ENCODE results near the gene RPL4. TPM values are rescaled to one million over a fixed set of nuclear protein-coding genes. Genes with fewer than 3 reads are reported as not detected.

Gene RPL4
- total and polyA plus RNA-seq, 2 donors (not counting 1 experiment from before 2014, with no cell fraction given): 2,546 to 2,691 TPM

DNA sequence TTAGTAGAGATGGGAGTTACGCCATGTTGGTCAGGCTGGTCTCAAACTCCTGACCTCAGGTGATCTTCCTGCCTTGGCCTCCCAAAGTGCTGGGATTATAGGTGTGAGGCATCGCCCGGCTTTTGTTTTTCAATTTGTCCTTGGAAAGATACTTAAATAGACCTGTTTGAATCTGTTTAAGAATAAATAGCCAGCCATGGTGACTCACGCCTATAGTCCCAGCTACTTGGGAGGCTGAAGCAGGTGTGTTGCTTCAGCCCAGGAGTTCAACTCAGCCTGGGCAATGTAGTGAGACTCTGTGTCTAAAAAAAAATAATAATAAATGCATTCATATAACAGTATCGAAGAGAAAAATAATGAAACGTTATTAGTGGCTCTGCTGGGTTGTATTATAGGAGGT is 24.4 kb downstream of the RPL4 start:
- Mint-ChIP-seq H3K4me3 (no peak overlapping the region), H3K27ac (no peak overlapping the region), H3K9me3 (ENCODE audit: insufficient read depth) (no peaks in the 10 kb centered on the region), H3K27me3 (no peaks in the 10 kb centered on the region), H3K4me1 (no peaks in the 10 kb centered on the region)
- no peaks in the 10 kb centered on the region for H3K79me2 ChIP-seq (ENCODE audit: control insufficient read depth, insufficient read depth, low read length)
- H3K9me3 ChIP-seq (ENCODE audit: control extremely low read depth in 1 of 3, control insufficient read depth in 2 of 3, insufficient read depth in 1 of 3, low read length in 2 of 3): no peaks in the 10 kb centered on the region
- WGBS (ENCODE audit: insufficient coverage): 100% methylated on average over 1 of the region's 6 CpGs
- no peak overlapping the region for H3K4me3 ChIP-seq (ENCODE audit: control extremely low read depth in 1 of 5, extremely low read depth in 1 of 5, insufficient read depth in 1 of 5, low read depth in 2 of 5, low read length in 4 of 5)
- intact Hi-C loops (cut with micrococcal nuclease): no loop called here
- no peak overlapping the region for H3K27ac ChIP-seq (ENCODE audit: low read length in 2 of 2)
- H3K36me3 ChIP-seq (replicated peaks in 1 of 2; ENCODE audit: control extremely low read depth in 1 of 2, control insufficient read depth in 1 of 2, extremely low read depth in 1 of 2, insufficient read depth in 2 of 2, low read length in 1 of 2): peaks cover 0 to 28% of the 10 kb centered on the region in 2 experiments
- H3K27me3 ChIP-seq (replicated peaks in 1 of 4; ENCODE audit: control extremely low read depth in 1 of 4, control insufficient read depth in 3 of 4, insufficient read depth in 4 of 4, low read length in 3 of 4): no peaks in the 10 kb centered on the region
- ChIA-PET POLR2A (no interaction called here), CTCF (no interaction called here)
- DNase-seq: no peak
- H3K4me2 ChIP-seq (replicated peaks; ENCODE audit: low read depth, low read length, poor library complexity, severe bottlenecking): no peak overlapping the region
- H2AFZ ChIP-seq (ENCODE audit: insufficient read depth, low read depth, low read length, poor library complexity, severe bottlenecking): no peak overlapping the region
- TF ChIP-seq, protein P1, sequence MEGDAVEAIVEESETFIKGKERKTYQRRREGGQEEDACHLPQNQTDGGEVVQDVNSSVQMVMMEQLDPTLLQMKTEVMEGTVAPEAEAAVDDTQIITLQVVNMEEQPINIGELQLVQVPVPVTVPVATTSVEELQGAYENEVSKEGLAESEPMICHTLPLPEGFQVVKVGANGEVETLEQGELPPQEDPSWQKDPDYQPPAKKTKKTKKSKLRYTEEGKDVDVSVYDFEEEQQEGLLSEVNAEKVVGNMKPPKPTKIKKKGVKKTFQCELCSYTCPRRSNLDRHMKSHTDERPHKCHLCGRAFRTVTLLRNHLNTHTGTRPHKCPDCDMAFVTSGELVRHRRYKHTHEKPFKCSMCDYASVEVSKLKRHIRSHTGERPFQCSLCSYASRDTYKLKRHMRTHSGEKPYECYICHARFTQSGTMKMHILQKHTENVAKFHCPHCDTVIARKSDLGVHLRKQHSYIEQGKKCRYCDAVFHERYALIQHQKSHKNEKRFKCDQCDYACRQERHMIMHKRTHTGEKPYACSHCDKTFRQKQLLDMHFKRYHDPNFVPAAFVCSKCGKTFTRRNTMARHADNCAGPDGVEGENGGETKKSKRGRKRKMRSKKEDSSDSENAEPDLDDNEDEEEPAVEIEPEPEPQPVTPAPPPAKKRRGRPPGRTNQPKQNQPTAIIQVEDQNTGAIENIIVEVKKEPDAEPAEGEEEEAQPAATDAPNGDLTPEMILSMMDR (IDR thresholded peaks at IDR 0.05): no peak
- no peak for TF ChIP-seq EZH2 (IDR thresholded peaks at IDR 0.05; ENCODE audit: borderline replicate concordance, insufficient read depth, low read depth, low read length, poor library complexity, severe bottlenecking)
- no peaks in the 10 kb centered on the region for H3K4me1 ChIP-seq (ENCODE audit: control insufficient read depth in 2 of 2, insufficient read depth in 2 of 2, low read length in 2 of 2)
- no peak overlapping the region for H3K9ac ChIP-seq (ENCODE audit: low read length)
- no peaks in the 10 kb centered on the region for H4K20me1 ChIP-seq (ENCODE audit: control insufficient read depth, insufficient read depth, low read length, poor library complexity, severe bottlenecking)
- no peak for ATAC-seq (ENCODE audit: low read depth)

DNA sequence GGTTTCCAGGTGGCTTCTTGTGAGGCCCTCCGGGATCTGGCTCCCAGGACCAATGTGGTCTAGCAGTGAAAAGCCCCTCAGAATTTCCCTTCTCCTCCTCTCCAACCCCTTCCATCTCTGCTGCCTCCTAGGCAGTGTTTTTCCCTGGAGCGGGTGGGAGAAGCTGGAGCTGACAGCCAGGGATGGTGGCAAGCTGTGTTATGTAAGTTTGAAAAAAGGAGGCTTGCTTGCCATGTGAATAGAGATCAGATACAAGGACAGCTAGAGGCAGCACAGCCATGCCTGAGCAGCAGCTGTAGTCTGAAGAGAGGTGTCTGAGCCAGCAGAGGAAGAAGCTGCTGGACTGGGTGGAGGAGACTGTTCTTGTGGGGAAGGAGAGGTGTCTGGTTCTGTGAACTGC is 27.6 kb downstream of the RPL4 start:
- H3K27ac ChIP-seq (ENCODE audit: low read length in 2 of 2): no peak overlapping the region
- Mint-ChIP-seq H3K27ac (peak overlapping the region; percentile 54), H3K4me1 (peaks cover 9% of the 10 kb centered on the region), H3K9me3 (ENCODE audit: insufficient read depth) (no peaks in the 10 kb centered on the region), H3K27me3 (no peaks in the 10 kb centered on the region), H3K4me3 (no peak overlapping the region)
- H3K4me3 ChIP-seq (ENCODE audit: control extremely low read depth in 1 of 5, extremely low read depth in 1 of 5, insufficient read depth in 1 of 5, low read depth in 2 of 5, low read length in 4 of 5): no peak overlapping the region
- no peak overlapping the region for H3K9ac ChIP-seq (ENCODE audit: low read length)
- no peaks in the 10 kb centered on the region for H3K79me2 ChIP-seq (ENCODE audit: control insufficient read depth, insufficient read depth, low read length)
- no peaks in the 10 kb centered on the region for H3K27me3 ChIP-seq (replicated peaks in 1 of 4; ENCODE audit: control extremely low read depth in 1 of 4, control insufficient read depth in 3 of 4, insufficient read depth in 4 of 4, low read length in 3 of 4)
- 100% methylated on average over 2 of the region's 2 CpGs for WGBS (ENCODE audit: insufficient coverage)
- H2AFZ ChIP-seq (ENCODE audit: insufficient read depth, low read depth, low read length, poor library complexity, severe bottlenecking): no peak overlapping the region
- DNase-seq: no peak
- H3K36me3 ChIP-seq (replicated peaks in 1 of 2; ENCODE audit: control extremely low read depth in 1 of 2, control insufficient read depth in 1 of 2, extremely low read depth in 1 of 2, insufficient read depth in 2 of 2, low read length in 1 of 2): peaks cover 0 to 11% of the 10 kb centered on the region in 2 experiments
- ChIA-PET CTCF (no interaction called here), POLR2A (no interaction called here)
- no peaks in the 10 kb centered on the region for H4K20me1 ChIP-seq (ENCODE audit: control insufficient read depth, insufficient read depth, low read length, poor library complexity, severe bottlenecking)
- intact Hi-C loops (cut with micrococcal nuclease): no loop called here
- ATAC-seq (ENCODE audit: low read depth): no peak
- peaks cover 4 to 9% of the 10 kb centered on the region in 2 donors for H3K4me1 ChIP-seq (ENCODE audit: control insufficient read depth in 2 of 2, insufficient read depth in 2 of 2, low read length in 2 of 2)
- H3K9me3 ChIP-seq (ENCODE audit: control extremely low read depth in 1 of 3, control insufficient read depth in 2 of 3, insufficient read depth in 1 of 3, low read length in 2 of 3): no peaks in the 10 kb centered on the region
- no peak overlapping the region for H3K4me2 ChIP-seq (replicated peaks; ENCODE audit: low read depth, low read length, poor library complexity, severe bottlenecking)
- TF ChIP-seq, protein P1 (IDR thresholded peaks at IDR 0.05): no peak
- no peak for TF ChIP-seq EZH2 (IDR thresholded peaks at IDR 0.05; ENCODE audit: borderline replicate concordance, insufficient read depth, low read depth, low read length, poor library complexity, severe bottlenecking)

Data from B cell (primary cell).